SU-DHL-6 (cell line): ENCODE measurements around the gene KCNN3.

ENCODE experiments used
- EZH2phosphoT487 ChIP-seq: fragments of 200-600 bp; sonication (generic), shearing (Covaris generic); conservative IDR thresholded peaks from 2 replicates; pipeline ENCODE4 v1.6.1; 2018; ENCODE audit warnings: mild to moderate bottlenecking, antibody characterized with exemption, low read length, moderate library complexity, mixed read lengths
- TF ChIP-seq, protein P1 (sequence below): fragments of 200-600 bp; sonication (generic); IDR thresholded peaks from one replicate; pipeline ENCODE4 v1.5.1; 2017; ENCODE audit warnings: antibody characterized with exemption, mild to moderate bottlenecking, low read length, moderate library complexity; ENCODE audit not compliant: insufficient read depth, poor library complexity, severe bottlenecking

DNA sequence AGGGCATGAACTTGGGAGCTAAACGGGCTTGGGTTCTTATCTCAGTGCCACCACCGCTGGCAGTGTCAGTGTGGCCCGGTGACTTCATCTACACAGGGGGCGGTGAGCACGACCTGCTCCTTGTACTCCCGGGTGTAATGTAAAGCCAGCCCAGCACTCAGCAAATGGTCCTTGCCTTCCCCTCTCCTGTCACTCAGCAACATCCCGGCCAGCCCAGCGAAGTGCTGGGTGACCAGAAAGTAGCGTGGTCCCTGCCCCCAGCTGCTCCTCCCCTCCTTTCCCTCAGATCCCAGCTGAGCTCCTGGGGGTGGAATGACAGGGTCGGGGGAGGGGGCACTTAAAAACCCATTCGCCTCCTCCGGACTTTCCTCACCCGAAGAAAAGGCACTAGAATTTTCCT lies 7.2 kb downstream of the KCNN3 start:
- no peak for TF ChIP-seq EZH2phosphoT487
- TF ChIP-seq, protein P1, sequence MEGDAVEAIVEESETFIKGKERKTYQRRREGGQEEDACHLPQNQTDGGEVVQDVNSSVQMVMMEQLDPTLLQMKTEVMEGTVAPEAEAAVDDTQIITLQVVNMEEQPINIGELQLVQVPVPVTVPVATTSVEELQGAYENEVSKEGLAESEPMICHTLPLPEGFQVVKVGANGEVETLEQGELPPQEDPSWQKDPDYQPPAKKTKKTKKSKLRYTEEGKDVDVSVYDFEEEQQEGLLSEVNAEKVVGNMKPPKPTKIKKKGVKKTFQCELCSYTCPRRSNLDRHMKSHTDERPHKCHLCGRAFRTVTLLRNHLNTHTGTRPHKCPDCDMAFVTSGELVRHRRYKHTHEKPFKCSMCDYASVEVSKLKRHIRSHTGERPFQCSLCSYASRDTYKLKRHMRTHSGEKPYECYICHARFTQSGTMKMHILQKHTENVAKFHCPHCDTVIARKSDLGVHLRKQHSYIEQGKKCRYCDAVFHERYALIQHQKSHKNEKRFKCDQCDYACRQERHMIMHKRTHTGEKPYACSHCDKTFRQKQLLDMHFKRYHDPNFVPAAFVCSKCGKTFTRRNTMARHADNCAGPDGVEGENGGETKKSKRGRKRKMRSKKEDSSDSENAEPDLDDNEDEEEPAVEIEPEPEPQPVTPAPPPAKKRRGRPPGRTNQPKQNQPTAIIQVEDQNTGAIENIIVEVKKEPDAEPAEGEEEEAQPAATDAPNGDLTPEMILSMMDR: no peak
